H1 (cell line): Measurements from ENCODE around the gene ZNF414.

ENCODE experiments used
- ASH2L ChIP-seq: fragments of 200-600, 300-600 bp; sonication (generic); IDR thresholded peaks from one replicate; pipeline ENCODE4 v1.7.1; 2017; ENCODE audit warnings: low read length
- CEBPB ChIP-seq: IDR thresholded peaks from 2 replicates; pipeline ENCODE4 v1.6.1; 2012; ENCODE audit warnings: low read depth, low read length
- CREB1 ChIP-seq: IDR thresholded peaks from 2 replicates; pipeline ENCODE4 v1.6.1; 2012; ENCODE audit warnings: inconsistent platforms
- CTCF ChIP-seq, 3 experiments: IDR thresholded peaks; 1 replicate in 2 of 3; 2 replicates in 1 of 3; pipeline versions ENCODE4 v1.5.1 to v1.6.1; 2011; ENCODE audit warnings: low read length in 3 of 3, mild to moderate bottlenecking in 3 of 3, inconsistent platforms in 2 of 3, low read depth in 1 of 3, moderate library complexity in 1 of 3; ENCODE audit not compliant: insufficient read depth in 1 of 3; ENCODE audit errors: control extremely low read depth in 1 of 3
- EGR1 ChIP-seq: IDR thresholded peaks from 2 replicates; pipeline ENCODE4 v1.6.1; 2011; ENCODE audit warnings: low read depth, low read length, borderline replicate concordance
- NRF1 ChIP-seq: IDR thresholded peaks from 2 replicates; pipeline ENCODE4 v1.6.1; 2011; ENCODE audit warnings: mild to moderate bottlenecking, low read depth, low read length, improper control_type of control experiment
- POLR2A ChIP-seq, 2 experiments: IDR thresholded peaks; 1 replicate in 1 of 2; 2 replicates in 1 of 2; pipeline ENCODE4 v1.6.1; 2011; ENCODE audit warnings: low read depth in 2 of 2, low read length in 2 of 2, mild to moderate bottlenecking in 2 of 2; ENCODE audit errors: control extremely low read depth in 1 of 2
- POLR2AphosphoS5 ChIP-seq: IDR thresholded peaks from 2 replicates; pipeline ENCODE4 v1.6.1; 2011; ENCODE audit warnings: low read depth, low read length
- POU5F1 ChIP-seq: IDR thresholded peaks from 2 replicates; pipeline ENCODE4 v1.6.1; 2011; ENCODE audit warnings: low read depth, mild to moderate bottlenecking, low read length, moderate library complexity
- RFX5 ChIP-seq: IDR thresholded peaks from 2 replicates; pipeline ENCODE4 v1.6.1; 2011; ENCODE audit warnings: low read depth, low read length, improper control_type of control experiment, borderline replicate concordance
- TEAD4 ChIP-seq: IDR thresholded peaks from 2 replicates; pipeline ENCODE4 v1.6.1; 2012; ENCODE audit warnings: low read depth, low read length, inconsistent platforms, mixed read lengths

GRCh38 chr19:8490395-8490760 is 23.6 kb downstream of the ZNF414 start:
- TF ChIP-seq CTCF (IDR thresholded peaks at IDR 0.05; ENCODE audit: control extremely low read depth in 1 of 3, insufficient read depth in 1 of 3, low read depth in 1 of 3, low read length in 3 of 3) (no peak), POLR2A (IDR thresholded peaks at IDR 0.05; ENCODE audit: control extremely low read depth in 1 of 2, low read depth in 2 of 2, low read length in 2 of 2) (no peak), POU5F1 (no peak), ASH2L (no peak), POLR2AphosphoS5 (no peak), RFX5 (no peak), CREB1 (no peak), TEAD4 (no peak), NRF1 (no peak), EGR1 (no peak), CEBPB (no peak)
